HG02588 (cell line): ENCODE data around the gene BIRC2.
A peak's percentile ranks its signal among the peaks of the same experiment; 100 is the strongest.

Experiments used
- ATAC-seq: cut with Tn5 transposase; IDR thresholded peaks from one replicate; pipeline ENCODE4 v1.9.1; 2021; ENCODE audit warnings: mild to moderate bottlenecking, moderate library complexity; ENCODE audit not compliant: unreplicated experiment

BIRC2 gene

GRCh38 chr11:102322560-102322959 is 24.5 kb upstream of the BIRC2 start:
- no peak for ATAC-seq

- ATAC-seq, result no peak
Measured at GRCh38 chr11:102323542-102324251, 23.3 kb upstream of the BIRC2 start.

GRCh38 chr11:102325088-102325487 is 21.9 kb upstream of the BIRC2 start:
- no peak for ATAC-seq

DNA sequence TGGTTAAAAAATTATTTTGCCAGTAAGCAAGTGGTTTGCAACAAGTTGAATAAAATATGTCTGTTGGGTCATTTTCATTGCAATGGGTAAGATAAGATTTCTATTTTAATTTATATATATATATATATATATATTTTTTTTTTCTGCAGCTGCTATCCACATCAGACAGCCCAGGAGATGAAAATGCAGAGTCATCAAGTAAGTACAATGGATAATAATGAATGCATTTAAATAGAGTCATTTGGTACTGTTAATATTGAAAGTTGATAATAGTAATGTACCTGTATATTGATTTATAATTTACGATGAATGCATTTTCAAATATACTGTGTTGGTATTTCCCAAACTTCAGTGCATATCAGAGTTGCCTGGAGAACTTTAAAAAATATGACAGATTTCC is 18.3 kb upstream of the BIRC2 start:
- no peak for ATAC-seq

DNA sequence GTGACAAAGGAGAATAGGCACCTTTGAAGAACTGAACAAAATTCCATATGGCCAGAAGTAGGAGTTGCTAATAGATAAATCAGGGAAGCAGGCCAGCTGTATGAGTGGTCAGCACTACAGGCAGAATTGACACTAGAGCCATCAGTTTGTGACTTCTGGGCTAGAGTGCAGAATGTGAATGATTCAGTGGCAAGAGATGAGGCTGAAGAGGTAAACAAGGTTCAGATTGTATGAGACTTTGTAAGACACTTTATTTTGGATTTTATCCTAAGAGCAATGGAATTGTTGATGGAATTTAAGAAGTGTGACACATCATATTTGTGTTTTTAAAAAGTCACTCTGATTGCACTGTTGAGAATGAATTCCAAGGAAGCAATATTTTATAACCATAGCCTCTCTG is 16.8 kb upstream of the BIRC2 start:
- no peak for ATAC-seq

GRCh38 chr11:102331341-102331740 is 15.7 kb upstream of the BIRC2 start:
- ATAC-seq, result no peak

DNA sequence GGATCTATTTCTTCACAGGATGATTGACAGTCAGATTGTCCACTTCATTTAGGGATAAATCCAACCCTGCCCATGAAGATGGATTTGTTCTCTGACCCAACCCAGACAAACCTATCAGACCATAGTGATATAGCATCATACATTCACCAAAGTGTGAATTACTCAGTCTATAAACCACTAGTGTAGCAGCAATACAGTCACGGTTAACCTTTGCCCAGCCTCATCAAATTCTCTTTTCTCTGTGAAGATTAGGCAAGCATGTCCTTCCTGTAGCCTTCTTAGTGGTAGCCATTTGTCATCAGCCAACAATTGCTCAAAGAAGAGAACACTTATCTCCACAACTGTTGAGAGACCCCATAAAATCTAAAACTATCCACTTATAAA is 14.4 kb upstream of the BIRC2 start:
- no peak for ATAC-seq

DNA sequence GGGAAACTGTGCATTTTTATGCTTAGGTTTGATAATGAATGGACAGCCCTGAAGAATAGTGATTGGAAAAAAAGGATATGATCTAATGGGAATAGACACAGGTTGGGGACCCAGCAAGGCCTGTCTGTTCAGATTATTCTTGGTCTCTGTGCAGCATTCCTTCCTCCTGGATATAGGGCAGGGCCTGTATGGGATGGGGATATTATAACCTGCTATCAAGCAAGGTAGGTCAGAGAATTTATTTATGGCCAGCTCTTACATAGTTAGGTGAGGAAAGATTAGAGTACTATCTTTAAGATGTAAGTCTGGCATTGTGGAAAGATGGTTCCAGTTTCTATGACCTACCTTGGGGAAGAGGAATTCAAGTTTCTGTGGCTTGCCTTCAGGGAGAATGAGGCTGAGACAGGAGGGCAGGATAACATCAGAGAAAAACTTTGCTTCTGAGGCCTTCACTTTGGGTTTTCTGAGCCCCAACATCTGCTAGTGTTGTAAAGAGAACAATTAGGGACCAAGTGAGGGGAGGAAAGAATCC is 8.5 kb upstream of the BIRC2 start:
- no peak for ATAC-seq

DNA sequence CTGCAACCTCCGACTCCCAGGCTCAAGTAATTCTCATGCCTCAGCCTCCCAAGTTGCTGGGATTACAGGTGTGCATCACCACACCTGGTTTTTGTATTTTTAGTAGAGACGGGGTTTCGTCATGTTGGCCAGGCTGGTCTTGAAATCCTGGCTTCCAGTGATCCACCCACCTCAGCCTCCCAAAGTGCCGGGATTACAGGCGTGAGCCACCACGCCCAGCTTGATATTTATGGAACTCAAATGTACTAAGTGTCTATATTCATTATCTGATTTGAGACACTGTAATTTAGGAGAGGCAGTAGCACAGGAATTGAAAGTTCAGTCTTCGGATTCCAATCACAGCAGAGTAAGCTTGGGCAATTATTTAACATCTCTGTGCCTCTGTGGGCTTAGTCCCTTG is 5.7 kb upstream of the BIRC2 start:
- ATAC-seq, result peak; percentile 3

- ATAC-seq, result peak; percentile 41
Measured at GRCh38 chr11:102341844-102342318, 5.1 kb upstream of the BIRC2 start.

DNA sequence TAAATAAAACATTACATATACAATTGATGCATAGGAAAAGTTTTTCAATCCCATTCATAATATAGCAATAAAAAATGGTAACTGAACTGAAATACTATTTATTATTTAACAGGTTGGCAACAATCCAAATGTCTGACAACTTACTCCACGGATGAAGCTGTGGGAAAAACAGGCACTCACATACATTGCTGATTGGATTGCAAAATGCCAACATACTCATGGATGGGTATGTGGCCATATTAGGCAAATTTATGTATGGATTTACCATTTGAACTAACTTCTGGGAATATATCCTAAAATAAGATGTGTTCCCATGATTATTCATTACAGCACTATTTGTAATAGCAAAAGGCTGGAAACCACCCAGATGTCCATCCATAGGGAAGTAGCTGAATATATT is 3.2 kb upstream of the BIRC2 start:
- ATAC-seq, result no peak

- ATAC-seq, result no peak
Measured at GRCh38 chr11:102345904-102346303, 1.1 kb upstream of the BIRC2 start.

GRCh38 chr11:102346456-102346747 is 612 bp upstream of the BIRC2 start:
- ATAC-seq, result no peak

GRCh38 chr11:102347462-102348370 is 702 bp downstream of the BIRC2 start:
- ATAC-seq, result peak; percentile 11

DNA sequence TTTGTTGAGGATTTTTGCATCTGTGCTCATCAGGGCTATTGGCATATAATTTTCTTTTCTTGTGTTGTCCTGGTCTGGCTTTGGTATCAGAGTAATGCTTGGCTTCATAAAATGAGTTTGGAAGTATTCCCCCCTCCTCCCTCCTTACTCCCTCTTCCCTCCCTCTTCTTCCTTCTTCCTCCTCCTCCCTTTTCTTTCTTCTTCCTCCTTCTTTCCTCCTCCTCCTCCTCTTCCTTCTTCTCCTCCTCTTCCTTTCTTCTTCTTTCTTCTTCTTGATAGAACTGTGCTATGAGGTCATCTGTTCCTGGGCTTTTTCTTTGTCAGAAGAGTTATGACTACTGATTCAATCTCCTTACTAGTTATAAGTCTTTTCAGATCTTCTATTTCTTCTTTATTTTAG is 10.1 kb downstream of the BIRC2 start:
- ATAC-seq, result no peak

DNA sequence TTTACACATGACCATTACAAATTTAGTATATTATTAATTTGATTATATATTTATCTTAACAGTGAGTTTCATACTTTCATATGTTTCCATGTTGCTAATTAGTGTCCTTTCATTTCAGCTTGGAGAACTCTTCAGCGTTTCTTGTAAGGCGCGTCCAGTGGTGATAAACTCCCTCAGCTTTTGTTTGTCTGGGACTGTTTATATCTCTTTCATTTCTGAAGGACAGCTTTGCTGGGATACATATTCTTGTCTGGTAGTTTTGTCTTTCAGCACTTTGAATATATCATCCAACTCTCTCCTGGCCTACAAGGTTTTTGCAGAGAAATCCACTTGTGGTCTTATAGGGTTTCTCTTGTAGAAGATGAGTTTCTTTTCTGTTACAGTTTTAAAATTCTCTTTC is 12.4 kb downstream of the BIRC2 start:
- ATAC-seq, result no peak

- no peak for ATAC-seq
Measured at GRCh38 chr11:102360681-102361080, 13.7 kb downstream of the BIRC2 start.

GRCh38 chr11:102361086-102362031 is 14.3 kb downstream of the BIRC2 start:
- peak; percentile 76 for ATAC-seq

- ATAC-seq, result no peak
Measured at GRCh38 chr11:102364991-102365390, 18.0 kb downstream of the BIRC2 start.

- ATAC-seq, result no peak
Measured at GRCh38 chr11:102367364-102367763, 20.4 kb downstream of the BIRC2 start.

- peak; percentile 100 for ATAC-seq
Measured at GRCh38 chr11:102368472-102368871, 21.5 kb downstream of the BIRC2 start.
